AG09319 (cell line): ENCODE measurements around the gene ING5.

ENCODE experiments used
- DNase-seq: peaks from one replicate; pipeline ENCODE4 v3.0.0-alpha.2; 2010; ENCODE audit warnings: low read depth; ENCODE audit errors: extremely low read depth
- TF ChIP-seq, protein P1 (sequence below): IDR thresholded peaks from 2 replicates; pipeline ENCODE4 v1.5.1; 2011; ENCODE audit warnings: low read depth, mild to moderate bottlenecking, inconsistent platforms, low read length, moderate library complexity

ING5 gene

DNA sequence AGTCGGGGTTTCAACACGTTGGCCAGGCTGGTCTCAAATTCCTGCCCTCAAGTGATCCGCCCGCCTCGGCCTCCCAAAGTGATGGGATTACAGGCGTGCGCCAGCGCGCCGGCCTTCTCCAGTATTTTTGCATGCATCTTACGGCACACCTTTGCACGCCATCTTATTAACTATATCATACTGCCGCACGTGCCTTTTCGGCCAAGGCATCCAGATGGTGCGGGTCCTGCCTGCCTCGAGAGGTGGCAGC is 765 bp upstream of the ING5 start:
- TF ChIP-seq, protein P1, sequence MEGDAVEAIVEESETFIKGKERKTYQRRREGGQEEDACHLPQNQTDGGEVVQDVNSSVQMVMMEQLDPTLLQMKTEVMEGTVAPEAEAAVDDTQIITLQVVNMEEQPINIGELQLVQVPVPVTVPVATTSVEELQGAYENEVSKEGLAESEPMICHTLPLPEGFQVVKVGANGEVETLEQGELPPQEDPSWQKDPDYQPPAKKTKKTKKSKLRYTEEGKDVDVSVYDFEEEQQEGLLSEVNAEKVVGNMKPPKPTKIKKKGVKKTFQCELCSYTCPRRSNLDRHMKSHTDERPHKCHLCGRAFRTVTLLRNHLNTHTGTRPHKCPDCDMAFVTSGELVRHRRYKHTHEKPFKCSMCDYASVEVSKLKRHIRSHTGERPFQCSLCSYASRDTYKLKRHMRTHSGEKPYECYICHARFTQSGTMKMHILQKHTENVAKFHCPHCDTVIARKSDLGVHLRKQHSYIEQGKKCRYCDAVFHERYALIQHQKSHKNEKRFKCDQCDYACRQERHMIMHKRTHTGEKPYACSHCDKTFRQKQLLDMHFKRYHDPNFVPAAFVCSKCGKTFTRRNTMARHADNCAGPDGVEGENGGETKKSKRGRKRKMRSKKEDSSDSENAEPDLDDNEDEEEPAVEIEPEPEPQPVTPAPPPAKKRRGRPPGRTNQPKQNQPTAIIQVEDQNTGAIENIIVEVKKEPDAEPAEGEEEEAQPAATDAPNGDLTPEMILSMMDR: peak; percentile 43
- peak; percentile 56 for DNase-seq

DNA sequence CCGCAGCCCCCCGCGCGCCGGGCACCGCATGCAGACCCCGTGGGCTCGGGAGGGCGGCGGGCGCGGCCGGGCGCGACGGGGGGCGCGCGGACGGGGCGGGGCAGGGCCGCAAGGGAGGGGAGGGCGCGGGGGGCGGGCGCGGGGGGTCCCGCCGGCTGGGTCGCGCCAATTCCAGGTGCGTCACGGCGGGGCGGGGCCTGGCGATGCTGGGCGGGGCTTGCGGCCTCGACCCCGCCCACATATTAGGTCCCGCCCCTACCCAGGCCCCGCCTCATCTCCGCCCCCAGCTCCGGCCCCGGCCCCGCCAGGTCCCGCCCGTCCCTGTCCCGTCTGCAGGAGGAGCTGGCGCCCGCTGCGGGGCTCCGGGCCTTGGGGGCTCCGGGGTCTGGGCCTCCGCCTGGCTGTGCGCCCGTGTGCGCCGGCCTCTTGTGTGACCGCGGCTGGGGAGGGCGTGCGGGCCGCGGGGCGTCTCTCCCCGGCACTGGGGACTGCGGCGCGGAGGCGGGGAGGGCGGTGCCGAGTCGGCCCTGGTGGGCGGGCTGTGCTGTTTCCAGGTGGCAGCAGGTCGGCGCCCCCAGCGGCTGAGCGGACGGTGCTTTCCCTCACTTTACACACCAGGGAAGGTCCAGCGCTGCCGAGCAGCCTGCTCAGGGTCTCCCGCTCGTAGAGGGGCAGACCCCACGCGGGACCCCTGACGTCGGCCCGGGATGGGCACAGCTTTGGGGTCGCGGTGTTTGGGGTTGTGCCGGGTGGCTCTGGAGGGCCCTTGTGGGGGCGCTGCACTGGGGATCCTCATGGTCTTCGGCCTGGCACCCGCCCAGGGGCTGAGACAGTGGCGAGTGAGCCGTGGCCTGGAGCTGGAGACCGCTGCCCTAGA is 554 bp downstream of the ING5 start:
- TF ChIP-seq, protein P1: peak; percentile 8
- DNase-seq: peak; percentile 53

DNA sequence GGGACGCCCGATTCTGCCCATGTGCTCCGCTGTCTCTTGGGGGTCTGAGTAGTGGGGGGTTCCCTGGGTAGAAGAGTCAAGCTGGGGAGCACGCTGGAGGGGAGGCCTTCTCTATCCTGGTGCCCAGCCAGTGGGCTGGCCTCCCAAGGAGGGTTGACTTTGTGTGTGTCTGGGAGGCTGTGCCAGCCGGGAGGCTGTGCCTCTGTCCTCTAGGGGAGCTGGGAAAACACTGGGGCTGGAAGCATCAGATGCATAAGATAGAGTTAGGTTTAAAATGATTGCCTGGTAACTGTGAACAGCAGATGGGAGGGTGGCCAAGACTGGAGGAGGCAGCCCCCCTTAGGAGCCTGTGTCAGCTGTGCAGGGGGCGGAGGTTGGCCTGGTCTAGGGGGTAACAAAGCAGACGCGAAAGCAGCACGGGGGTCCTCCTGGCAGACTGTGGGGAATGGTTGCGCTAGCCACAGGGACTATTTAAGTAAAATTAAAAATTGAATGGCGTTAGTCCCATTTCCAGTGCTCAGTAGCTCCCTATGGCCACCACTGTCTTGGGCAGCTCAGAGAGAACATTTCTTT is 1.3 kb downstream of the ING5 start:
- no peak for DNase-seq
- TF ChIP-seq, protein P1: no peak

DNA sequence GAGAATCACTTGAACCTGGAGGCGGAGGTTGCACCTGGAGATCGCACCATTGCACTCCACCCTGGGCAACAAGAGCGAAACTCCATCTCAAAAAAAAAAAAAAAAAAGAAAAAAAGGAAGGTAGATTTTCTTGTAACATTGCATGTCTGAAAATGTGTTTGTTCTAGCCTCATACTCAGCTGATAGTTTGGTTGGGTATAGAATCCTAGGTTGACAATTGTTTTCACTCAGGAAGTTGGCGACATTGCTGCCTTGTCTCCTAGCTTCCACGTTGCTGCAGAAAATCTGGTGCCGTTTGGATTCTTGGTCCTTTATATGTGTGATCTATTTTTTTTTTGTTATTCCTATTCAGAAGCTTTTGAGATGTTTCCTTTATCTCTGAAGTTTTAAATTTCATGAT is 4.7 kb downstream of the ING5 start:
- no peak for DNase-seq
- TF ChIP-seq, protein P1: no peak

DNA sequence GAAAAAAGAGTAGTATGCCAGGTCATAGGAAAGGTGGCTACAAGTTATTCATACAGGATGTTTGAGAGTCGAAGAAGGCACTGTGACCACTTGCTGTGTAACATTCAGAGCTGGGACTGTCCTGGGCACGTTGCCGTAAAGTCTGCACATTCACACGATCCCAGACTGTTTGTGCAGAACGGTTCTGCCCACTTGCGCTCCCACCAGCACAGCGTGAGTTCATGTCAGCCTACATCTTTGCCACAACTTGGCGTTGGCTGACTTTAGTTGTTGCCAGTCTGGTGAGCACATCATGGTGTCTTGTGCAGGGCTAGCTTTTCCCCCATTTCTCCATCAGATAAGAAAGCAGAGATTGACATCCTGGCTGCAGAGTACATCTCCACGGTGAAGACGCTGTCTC is 7.0 kb downstream of the ING5 start:
- no peak for DNase-seq
- TF ChIP-seq, protein P1: no peak

DNA sequence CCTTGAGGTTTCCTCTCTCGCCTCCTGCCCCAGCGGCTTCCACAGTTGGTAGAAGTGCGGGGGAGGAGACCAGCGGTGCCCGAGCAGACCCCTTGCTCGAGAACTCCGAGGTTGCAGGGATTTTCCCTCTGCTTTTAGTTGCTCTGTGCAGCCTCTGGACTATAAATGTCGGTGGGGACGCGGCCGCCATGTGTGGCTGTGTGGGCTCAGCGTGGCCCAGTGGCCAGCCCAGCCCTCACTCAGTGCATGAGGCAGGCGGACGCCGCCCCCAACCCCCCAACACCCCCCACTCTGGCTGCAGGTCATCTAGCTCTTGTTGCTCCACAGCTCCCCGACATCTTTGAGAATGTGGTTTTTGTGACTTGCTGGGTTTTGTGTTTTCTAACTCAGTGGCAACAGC is 17.3 kb downstream of the ING5 start:
- TF ChIP-seq, protein P1: no peak
- DNase-seq: no peak

DNA sequence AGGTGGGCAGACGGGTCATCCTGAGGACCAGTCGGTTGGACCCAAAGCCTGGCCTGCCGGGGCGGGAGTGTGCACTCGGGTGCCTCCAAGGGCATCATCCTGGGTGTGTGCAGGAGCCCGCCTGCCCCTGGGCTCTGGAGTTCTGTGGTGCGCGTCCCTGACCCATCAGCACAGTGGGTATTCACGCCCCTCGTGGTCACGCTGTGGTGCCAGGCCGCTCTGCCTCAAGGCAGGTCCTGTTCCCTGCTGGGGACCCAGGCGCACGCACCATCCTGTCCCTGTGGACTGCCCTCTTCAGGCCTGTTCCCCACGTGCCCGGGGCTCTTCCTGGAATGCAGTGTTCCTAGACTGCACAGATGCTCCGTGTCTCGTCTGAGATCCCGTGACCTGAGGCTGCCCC is 18.3 kb downstream of the ING5 start:
- DNase-seq: no peak
- TF ChIP-seq, protein P1: no peak
